Endothelial cell of umbilical vein (primary cell): ENCODE results near the gene USP4. TPM values are rescaled to one million over a fixed set of nuclear protein-coding genes. Genes with fewer than 3 reads are reported as not detected.

Experiments used
- BruUV-seq: library from RNA; stranded (reverse); fragments of 400-500 nt; replicated peaks from 2 replicates; lab custom pipeline; 2021; lab: Mats Ljungman, UMichigan
- CTCF ChIA-PET: fragments of 300-600, 350-600 bp; sonication (Branson Sonifier 250); formaldehyde crosslinking; loops from one replicate; lab custom pipeline; 2021; ENCODE audit warnings: antibody characterized with exemption, inconsistent platforms; lab: Charles Lee
- POLR2A ChIA-PET: fragments of 300-600, 350-600 bp; sonication (Branson Sonifier 250); formaldehyde crosslinking; loops from one replicate; lab custom pipeline; 2021; ENCODE audit warnings: antibody characterized with exemption, inconsistent platforms; lab: Charles Lee
- DNase-seq: peaks from one replicate; pipeline ENCODE4 v3.0.0-alpha.2; 2011; ENCODE audit warnings: low read depth, low spot score
- FAIRE-seq: peaks from 2 replicates; lab custom pipeline; 2011; peaks lifted over from hg19 to GRCh38; lab: Jason Lieb, UNC
- H2AFZ ChIP-seq: 2 replicates; pipeline ENCODE4 v1.6.0; 2012; ENCODE audit warnings: low read depth, low read length, control low read depth, inconsistent platforms
- H3K27ac ChIP-seq: 2 replicates; pipeline ENCODE4 v1.5.1; 2011; ENCODE audit warnings: low read depth, mild to moderate bottlenecking, control low read depth, low read length, moderate library complexity; ENCODE audit not compliant: insufficient read depth
- H3K27me3 ChIP-seq, 2 experiments: 2 replicates each; pipeline versions ENCODE4 v1.6.0 to v1.6.1; 2011; ENCODE audit warnings: low read length in 2 of 2, mixed read lengths in 1 of 2; ENCODE audit not compliant: control insufficient read depth in 2 of 2, insufficient read depth in 2 of 2
- H3K36me3 ChIP-seq, 2 experiments: 2 replicates in 1 of 2; 3 replicates in 1 of 2; pipeline ENCODE4 v1.5.1; 2011; ENCODE audit warnings: low read length in 2 of 2, mild to moderate bottlenecking in 1 of 2, moderate library complexity in 1 of 2; ENCODE audit not compliant: control insufficient read depth in 2 of 2, insufficient read depth in 2 of 2; ENCODE audit errors: extremely low read depth in 1 of 2
- H3K4me1 ChIP-seq: 3 replicates; pipeline ENCODE4 v1.5.1; 2011; ENCODE audit warnings: mild to moderate bottlenecking, low read length; ENCODE audit not compliant: control insufficient read depth, insufficient read depth; ENCODE audit errors: extremely low read depth
- H3K4me2 ChIP-seq: 2 replicates; pipeline ENCODE4 v1.6.1; 2011; ENCODE audit warnings: low read length, control low read depth, mixed read lengths; ENCODE audit not compliant: insufficient read depth
- H3K4me3 ChIP-seq, 3 experiments: fragments of 200-600 bp in 1 of 3; sonication (generic), shearing (Covaris generic) in 1 of 3; replicated peaks in 1 of 3; 2 replicates each; pipeline ENCODE4 v1.5.1; 2011 to 2016; ENCODE audit warnings: control low read depth in 3 of 3, low read length in 3 of 3, mild to moderate bottlenecking in 2 of 3, inconsistent platforms in 1 of 3, low read depth in 1 of 3, moderate library complexity in 1 of 3; ENCODE audit not compliant: insufficient read depth in 1 of 3
- H3K79me2 ChIP-seq: 2 replicates; pipeline ENCODE4 v1.6.0; 2012; ENCODE audit warnings: low read length, inconsistent platforms; ENCODE audit not compliant: control insufficient read depth, insufficient read depth
- H3K9ac ChIP-seq: replicated peaks from 2 replicates; pipeline ENCODE3; 2011; ENCODE audit warnings: low read length, control low read depth; ENCODE audit not compliant: insufficient read depth; ENCODE audit errors: extremely low read depth
- H3K9me1 ChIP-seq: replicated peaks from 3 replicates; pipeline ENCODE4 v1.6.0; 2011; ENCODE audit warnings: mild to moderate bottlenecking, low read length; ENCODE audit not compliant: control insufficient read depth, insufficient read depth; ENCODE audit errors: extremely low read depth
- H3K9me3 ChIP-seq: replicated peaks from 2 replicates; pipeline ENCODE4 v1.5.1; 2012; ENCODE audit warnings: low read length, inconsistent platforms; ENCODE audit not compliant: control insufficient read depth, insufficient read depth
- H4K20me1 ChIP-seq: replicated peaks from 2 replicates; pipeline ENCODE3; 2011; ENCODE audit warnings: mild to moderate bottlenecking, low read length; ENCODE audit not compliant: control insufficient read depth, insufficient read depth; ENCODE audit errors: extremely low read depth
- CTCF ChIP-seq, 2 donors: IDR thresholded peaks; 1 replicate in 1 of 2; 2 replicates in 1 of 2; pipeline ENCODE4 v1.5.1; 2011; ENCODE audit warnings: low read length in 2 of 2, mild to moderate bottlenecking in 2 of 2, moderate library complexity in 2 of 2, control low read depth in 1 of 2, inconsistent platforms in 1 of 2, low read depth in 1 of 2; ENCODE audit not compliant: insufficient read depth in 1 of 2; ENCODE audit errors: extremely low read depth in 1 of 2
- EZH2 ChIP-seq: IDR thresholded peaks from 2 replicates; pipeline ENCODE4 v1.6.1; 2012; ENCODE audit warnings: borderline replicate concordance, low read depth, mild to moderate bottlenecking, moderate library complexity, low read length, inconsistent platforms; ENCODE audit not compliant: severe bottlenecking
- FOS ChIP-seq: IDR thresholded peaks from 2 replicates; pipeline ENCODE4 v1.6.1; 2011; ENCODE audit warnings: mild to moderate bottlenecking, low read length, moderate library complexity, borderline replicate concordance; ENCODE audit not compliant: insufficient read depth
- GATA2 ChIP-seq: IDR thresholded peaks from 2 replicates; pipeline ENCODE4 v1.7.0; 2011; ENCODE audit warnings: low read depth, mild to moderate bottlenecking, moderate library complexity, mixed read lengths, low read length; ENCODE audit not compliant: insufficient read length, insufficient read depth
- JUN ChIP-seq: IDR thresholded peaks from 2 replicates; pipeline ENCODE4 v1.6.1; 2011; ENCODE audit warnings: borderline replicate concordance, low read depth; ENCODE audit not compliant: insufficient read length, insufficient read depth
- MAX ChIP-seq: IDR thresholded peaks from 2 replicates; pipeline ENCODE4 v1.6.1; 2011; ENCODE audit not compliant: insufficient read depth, insufficient read length
- MYC ChIP-seq: IDR thresholded peaks from one replicate; pipeline ENCODE4 v1.6.1; 2011; ENCODE audit warnings: mild to moderate bottlenecking, low read depth, low read length
- POLR2A ChIP-seq: IDR thresholded peaks from 2 replicates; pipeline ENCODE4 v1.6.1; 2012; ENCODE audit warnings: low read depth, mild to moderate bottlenecking, control low read depth, low read length
- POLR2AphosphoS5 ChIP-seq: IDR thresholded peaks from 2 replicates; pipeline ENCODE4 v1.6.1; 2012; ENCODE audit warnings: low read depth, mild to moderate bottlenecking, control low read depth, low read length, moderate library complexity; ENCODE audit not compliant: insufficient read depth
- dilution Hi-C: fragments of 300-500 bp; cut with MboI; formaldehyde crosslinking; loops from one replicate; pipeline ENCODE4 v1.15.0; 2019; ENCODE audit warnings: low sequenced_read_pairs; ENCODE audit not compliant: extremely low pct_ligation_motif_present
- intact Hi-C: fragments of 100-400 bp; cut with micrococcal nuclease; formaldehyde crosslinking; loops from one replicate; pipeline ENCODE4 v1.10.0; 2022
- polyA plus RNA-seq, 4 experiments: library from polyadenylated mRNA; depleted of rRNA in 3 of 4; stranded (reverse) in 3 of 4; unstranded in 1 of 4; fragments of >200 nt; gene quantifications; 2 replicates each; pipeline versions ENCODE4 v1.2.1 to v1.2.3, GENCODE V29; 2011 to 2012; ENCODE audit warnings: missing spikeins in 1 of 4
- total RNA-seq: library from RNA; stranded (reverse); gene quantifications from 2 replicates; pipeline ENCODE4 v1.2.3, GENCODE V29; 2021

Gene USP4
- total and polyA plus RNA-seq, 2 donors (not counting 3 experiments of a cell fraction or from before 2014, with no cell fraction given) = 39.1 to 61.3 TPM

- H3K9ac ChIP-seq = no peak overlapping the region
- peak; percentile 68 for FAIRE-seq
- peaks cover 30% of the 10 kb centered on the region for H3K79me2 ChIP-seq
- H3K27ac ChIP-seq = peak overlapping the region; percentile 66
- peaks cover 31% of the 10 kb centered on the region for H3K4me1 ChIP-seq
- H2AFZ ChIP-seq = no peak overlapping the region
- intact Hi-C loops (no loop called here), dilution Hi-C loops (no loop called here)
- no peak overlapping the region for H3K4me3 ChIP-seq
- no peaks in the 10 kb centered on the region for H3K27me3 ChIP-seq
- no peaks in the 10 kb centered on the region for H3K9me3 ChIP-seq
- ChIA-PET POLR2A (interaction anchor here (0.8 to 3.7 kb wide), 2 partner anchors 20 to 69 kb away, joined by 9 to 39 read pairs; partner anchors contain the start of genes NICN1 and USP4), CTCF (interaction anchor here (0.9 to 8.2 kb wide), 5 partner anchors 14 to 188 kb away, joined by 3 to 68 read pairs (median 5); partner anchors contain the start of genes KLHDC8B and USP4)
- H3K9me1 ChIP-seq = no peaks in the 10 kb centered on the region
- TSS peak; percentile 0 for BruUV-seq
- peak overlapping the region; percentile 67 for H3K4me2 ChIP-seq
- no peaks in the 10 kb centered on the region for H4K20me1 ChIP-seq
- DNase-seq = peak; percentile 34
- H3K36me3 ChIP-seq = peaks cover 15 to 23% of the 10 kb centered on the region in 2 experiments
- TF ChIP-seq CTCF (IDR thresholded peaks at IDR 0.05; ENCODE audit: extremely low read depth in 1 of 2, insufficient read depth in 1 of 2, low read depth in 1 of 2, low read length in 2 of 2) (no peak), POLR2AphosphoS5 (no peak), JUN (peak; percentile 37), GATA2 (no peak), MAX (no peak), EZH2 (no peak), FOS (peak; percentile 67), POLR2A (no peak), MYC (no peak)
Observed at GRCh38 chr3:49359623-49360022, 19.8 kb upstream of the USP4 start.
